Ovary (tissue), 3 donors: ENCODE results near the gene CFAP73.

Source experiments
- EP300 ChIP-seq: sonication (generic); formaldehyde crosslinking; IDR thresholded peaks from one replicate; pipeline ENCODE4 v1.6.1; 2017; ENCODE audit warnings: antibody characterized with exemption
- POLR2A ChIP-seq: fragments of 450-650 bp; IDR thresholded peaks from one replicate; pipeline ENCODE4 v1.6.1; 2017; ENCODE audit warnings: antibody characterized with exemption, mild to moderate bottlenecking, moderate library complexity
- TF ChIP-seq, protein P1 (sequence below), 3 donors: fragments of 450-650 bp in 2 of 3; fragments of 200-600 bp in 1 of 3; IDR thresholded peaks; one replicate each; pipeline versions ENCODE4 v1.5.1 to v1.8.0; 2016 to 2022; ENCODE audit warnings: antibody characterized with exemption in 3 of 3, mild to moderate bottlenecking in 1 of 3
- donor health status: DM: no; HTN: no; CAD: no.

DNA sequence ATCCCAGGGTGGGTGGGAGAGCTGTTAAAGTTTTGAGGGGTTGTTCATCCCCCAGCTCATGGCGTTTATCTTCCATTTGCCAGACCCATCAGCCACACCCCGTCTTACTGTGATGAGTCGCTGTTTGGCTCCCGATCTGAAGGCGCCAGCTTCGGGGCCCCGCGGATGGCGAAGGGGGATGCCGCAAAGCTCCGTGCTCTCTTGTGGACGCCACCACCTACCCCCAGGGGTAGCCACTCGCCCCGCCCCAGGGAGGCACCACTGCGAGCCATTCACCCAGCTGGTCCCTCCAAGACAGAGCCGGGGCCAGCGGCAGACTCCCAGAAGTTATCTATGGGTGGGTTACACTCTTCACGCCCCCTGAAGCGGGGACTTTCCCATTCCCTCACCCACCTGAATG lies 41.7 kb downstream of the CFAP73 start:
- TF ChIP-seq, protein P1, sequence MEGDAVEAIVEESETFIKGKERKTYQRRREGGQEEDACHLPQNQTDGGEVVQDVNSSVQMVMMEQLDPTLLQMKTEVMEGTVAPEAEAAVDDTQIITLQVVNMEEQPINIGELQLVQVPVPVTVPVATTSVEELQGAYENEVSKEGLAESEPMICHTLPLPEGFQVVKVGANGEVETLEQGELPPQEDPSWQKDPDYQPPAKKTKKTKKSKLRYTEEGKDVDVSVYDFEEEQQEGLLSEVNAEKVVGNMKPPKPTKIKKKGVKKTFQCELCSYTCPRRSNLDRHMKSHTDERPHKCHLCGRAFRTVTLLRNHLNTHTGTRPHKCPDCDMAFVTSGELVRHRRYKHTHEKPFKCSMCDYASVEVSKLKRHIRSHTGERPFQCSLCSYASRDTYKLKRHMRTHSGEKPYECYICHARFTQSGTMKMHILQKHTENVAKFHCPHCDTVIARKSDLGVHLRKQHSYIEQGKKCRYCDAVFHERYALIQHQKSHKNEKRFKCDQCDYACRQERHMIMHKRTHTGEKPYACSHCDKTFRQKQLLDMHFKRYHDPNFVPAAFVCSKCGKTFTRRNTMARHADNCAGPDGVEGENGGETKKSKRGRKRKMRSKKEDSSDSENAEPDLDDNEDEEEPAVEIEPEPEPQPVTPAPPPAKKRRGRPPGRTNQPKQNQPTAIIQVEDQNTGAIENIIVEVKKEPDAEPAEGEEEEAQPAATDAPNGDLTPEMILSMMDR (IDR thresholded peaks at IDR 0.05): no peak
- TF ChIP-seq POLR2A (no peak), EP300 (no peak)
